Panc1 (cell line): Measurements from ENCODE around the gene NDUFV3. TPM values are rescaled to one million over a fixed set of nuclear protein-coding genes. Genes with fewer than 3 reads are reported as not detected.

Source experiments
- ATAC-seq: fragments of 200-7000 bp; cut with Tn5 transposase; 2 replicates; pipeline ENCODE4 v1.9.1; 2020; ENCODE audit warnings: mild to moderate bottlenecking, moderate library complexity
- BruUV-seq: library from RNA; stranded (reverse); fragments of 400-500 nt; replicated peaks from 2 replicates; lab custom pipeline; 2021; lab: Mats Ljungman, UMichigan
- CTCF ChIA-PET: fragments of 300-600 bp; sonication (Branson Sonifier 250); formaldehyde crosslinking; loops from one replicate; lab custom pipeline; 2022; ENCODE audit warnings: antibody characterized with exemption; lab: Charles Lee
- POLR2A ChIA-PET: fragments of 300-600 bp; sonication (Branson Sonifier 250); formaldehyde crosslinking; loops from one replicate; lab custom pipeline; 2022; ENCODE audit warnings: antibody characterized with exemption; lab: Charles Lee
- DNase-seq: peaks from one replicate; pipeline ENCODE4 v3.0.0-alpha.2; 2010; ENCODE audit warnings: low read depth, low spot score
- H3K27ac ChIP-seq: 2 replicates; pipeline ENCODE4 v1.5.1; 2011; ENCODE audit warnings: mild to moderate bottlenecking, low read length, inconsistent platforms
- H3K27me3 ChIP-seq: fragments of 200-500 bp; sonication (Bioruptor generic); 2 replicates; pipeline ENCODE4 v1.6.0; 2014; ENCODE audit warnings: low read length, inconsistent platforms; ENCODE audit not compliant: control insufficient read depth, insufficient read depth
- H3K36me3 ChIP-seq: fragments of 200-500 bp; sonication (Bioruptor generic); 2 replicates; pipeline ENCODE4 v1.5.1; 2014; ENCODE audit warnings: inconsistent platforms, mild to moderate bottlenecking, low read length, moderate library complexity; ENCODE audit not compliant: control insufficient read depth, insufficient read depth
- H3K4me1 ChIP-seq: 2 replicates; pipeline ENCODE4 v1.5.1; 2011; ENCODE audit warnings: inconsistent platforms, mild to moderate bottlenecking, low read length, moderate library complexity; ENCODE audit not compliant: control insufficient read depth, insufficient read depth
- H3K4me3 ChIP-seq, 2 experiments: 2 replicates each; pipeline ENCODE4 v1.5.1; 2011 to 2012; ENCODE audit warnings: low read depth in 2 of 2, low read length in 2 of 2, mild to moderate bottlenecking in 2 of 2, inconsistent platforms in 1 of 2, moderate library complexity in 1 of 2
- H3K9me3 ChIP-seq: fragments of 200-500 bp; sonication (Bioruptor generic); 2 replicates; pipeline ENCODE4 v1.5.1; 2014; ENCODE audit warnings: low read depth, mild to moderate bottlenecking, inconsistent platforms, low read length, moderate library complexity; ENCODE audit not compliant: control insufficient read depth, insufficient read depth
- POLR2AphosphoS5 ChIP-seq: IDR thresholded peaks from 2 replicates; pipeline ENCODE4 v1.6.1; 2012; ENCODE audit warnings: mild to moderate bottlenecking, low read depth, low read length, moderate library complexity
- SIN3A ChIP-seq: IDR thresholded peaks from 2 replicates; pipeline ENCODE4 v1.6.1; 2012; ENCODE audit warnings: low read depth, mild to moderate bottlenecking, low read length, moderate library complexity, borderline replicate concordance; ENCODE audit not compliant: insufficient read depth
- TCF7L2 ChIP-seq: IDR thresholded peaks from 2 replicates; pipeline ENCODE4 v1.6.1; 2011; ENCODE audit warnings: mild to moderate bottlenecking, low read depth, low read length, inconsistent platforms
- in situ Hi-C: cut with HindIII; loops from 2 replicates; pipeline ENCODE4 v1.10.0; 2016; ENCODE audit warnings: low sequenced_read_pairs, low pct_unique_long_range_greater_than_20kb
- intact Hi-C: fragments of 100-400 bp; cut with micrococcal nuclease; formaldehyde crosslinking; loops from one replicate; pipeline ENCODE4 v1.10.0; 2022; ENCODE audit not compliant: unreplicated experiment
- total RNA-seq: library from RNA; stranded (reverse); gene quantifications from one replicate; pipeline ENCODE4 v1.2.1, GENCODE V29; 2021; ENCODE audit not compliant: unreplicated experiment
- TF ChIP-seq, protein P1 (sequence below): fragments of 450-650 bp; IDR thresholded peaks from 2 replicates; pipeline ENCODE4 v1.5.1; 2017; ENCODE audit warnings: mild to moderate bottlenecking
- TF ChIP-seq, protein P2 (sequence below), 2 experiments: IDR thresholded peaks; 2 replicates each; pipeline ENCODE4 v1.6.1; 2011 to 2012; ENCODE audit warnings: low read depth in 2 of 2, control low read depth in 1 of 2, low read length in 1 of 2, mild to moderate bottlenecking in 1 of 2, moderate library complexity in 1 of 2; ENCODE audit not compliant: insufficient read depth in 1 of 2

Gene NDUFV3
- total RNA-seq, 1 experiment from 2014 or later: 21.1 TPM

DNA sequence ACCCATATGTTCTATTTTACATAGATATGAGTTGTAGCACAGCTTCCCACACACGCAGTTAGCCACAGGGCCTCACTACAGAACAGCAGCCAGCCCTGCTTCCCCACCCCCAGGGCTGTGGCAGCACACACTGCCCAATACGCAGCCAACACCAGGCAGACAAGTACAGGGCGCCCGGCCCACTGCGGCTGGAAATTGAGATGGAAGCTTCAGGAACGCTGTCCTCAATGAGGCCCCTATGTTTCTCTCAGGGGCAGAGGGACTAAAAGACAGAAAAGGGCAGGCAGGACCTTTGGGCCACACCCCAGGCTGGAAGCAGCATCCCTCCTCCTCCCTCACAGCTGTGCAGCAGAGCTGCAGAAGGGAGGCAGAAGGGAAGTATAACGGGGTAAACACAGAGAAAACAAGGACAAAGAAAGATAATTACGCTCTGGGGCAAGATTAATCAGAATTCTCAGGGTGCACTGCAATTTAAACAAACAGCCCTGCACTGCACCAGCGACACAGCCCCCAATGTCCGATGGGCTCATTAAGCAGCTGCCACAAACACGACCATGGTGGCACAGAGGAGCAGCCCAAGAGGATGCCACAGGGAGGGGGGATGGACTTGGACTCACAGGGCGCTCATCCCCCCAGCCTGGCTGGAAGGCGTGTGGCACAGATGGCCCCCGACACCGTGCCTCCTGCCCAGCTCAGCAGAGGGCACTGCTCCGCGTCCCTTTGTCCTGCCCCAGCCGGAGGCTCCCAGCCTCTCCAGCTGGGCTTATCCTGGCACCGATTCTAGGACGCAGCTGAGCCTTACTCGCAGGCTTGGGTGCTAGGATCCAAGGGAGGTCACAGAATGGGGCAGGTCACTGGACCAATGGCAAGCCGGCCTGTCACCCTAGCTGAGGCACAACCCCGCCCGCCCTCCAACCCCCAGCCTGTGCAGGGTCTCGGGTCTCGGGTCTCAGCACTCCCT is 28.0 kb upstream of the NDUFV3 start:
- H3K9me3 ChIP-seq: no peaks in the 10 kb centered on the region
- ATAC-seq: peak; percentile 15; the same call in 1 of the 2 replicates
- intact Hi-C loops (no loop called here), in situ Hi-C loops (no loop called here)
- TF ChIP-seq, protein P1, sequence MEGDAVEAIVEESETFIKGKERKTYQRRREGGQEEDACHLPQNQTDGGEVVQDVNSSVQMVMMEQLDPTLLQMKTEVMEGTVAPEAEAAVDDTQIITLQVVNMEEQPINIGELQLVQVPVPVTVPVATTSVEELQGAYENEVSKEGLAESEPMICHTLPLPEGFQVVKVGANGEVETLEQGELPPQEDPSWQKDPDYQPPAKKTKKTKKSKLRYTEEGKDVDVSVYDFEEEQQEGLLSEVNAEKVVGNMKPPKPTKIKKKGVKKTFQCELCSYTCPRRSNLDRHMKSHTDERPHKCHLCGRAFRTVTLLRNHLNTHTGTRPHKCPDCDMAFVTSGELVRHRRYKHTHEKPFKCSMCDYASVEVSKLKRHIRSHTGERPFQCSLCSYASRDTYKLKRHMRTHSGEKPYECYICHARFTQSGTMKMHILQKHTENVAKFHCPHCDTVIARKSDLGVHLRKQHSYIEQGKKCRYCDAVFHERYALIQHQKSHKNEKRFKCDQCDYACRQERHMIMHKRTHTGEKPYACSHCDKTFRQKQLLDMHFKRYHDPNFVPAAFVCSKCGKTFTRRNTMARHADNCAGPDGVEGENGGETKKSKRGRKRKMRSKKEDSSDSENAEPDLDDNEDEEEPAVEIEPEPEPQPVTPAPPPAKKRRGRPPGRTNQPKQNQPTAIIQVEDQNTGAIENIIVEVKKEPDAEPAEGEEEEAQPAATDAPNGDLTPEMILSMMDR: no peak
- TF ChIP-seq POLR2AphosphoS5 (no peak), SIN3A (no peak), TCF7L2 (no peak)
- TF ChIP-seq, protein P2, sequence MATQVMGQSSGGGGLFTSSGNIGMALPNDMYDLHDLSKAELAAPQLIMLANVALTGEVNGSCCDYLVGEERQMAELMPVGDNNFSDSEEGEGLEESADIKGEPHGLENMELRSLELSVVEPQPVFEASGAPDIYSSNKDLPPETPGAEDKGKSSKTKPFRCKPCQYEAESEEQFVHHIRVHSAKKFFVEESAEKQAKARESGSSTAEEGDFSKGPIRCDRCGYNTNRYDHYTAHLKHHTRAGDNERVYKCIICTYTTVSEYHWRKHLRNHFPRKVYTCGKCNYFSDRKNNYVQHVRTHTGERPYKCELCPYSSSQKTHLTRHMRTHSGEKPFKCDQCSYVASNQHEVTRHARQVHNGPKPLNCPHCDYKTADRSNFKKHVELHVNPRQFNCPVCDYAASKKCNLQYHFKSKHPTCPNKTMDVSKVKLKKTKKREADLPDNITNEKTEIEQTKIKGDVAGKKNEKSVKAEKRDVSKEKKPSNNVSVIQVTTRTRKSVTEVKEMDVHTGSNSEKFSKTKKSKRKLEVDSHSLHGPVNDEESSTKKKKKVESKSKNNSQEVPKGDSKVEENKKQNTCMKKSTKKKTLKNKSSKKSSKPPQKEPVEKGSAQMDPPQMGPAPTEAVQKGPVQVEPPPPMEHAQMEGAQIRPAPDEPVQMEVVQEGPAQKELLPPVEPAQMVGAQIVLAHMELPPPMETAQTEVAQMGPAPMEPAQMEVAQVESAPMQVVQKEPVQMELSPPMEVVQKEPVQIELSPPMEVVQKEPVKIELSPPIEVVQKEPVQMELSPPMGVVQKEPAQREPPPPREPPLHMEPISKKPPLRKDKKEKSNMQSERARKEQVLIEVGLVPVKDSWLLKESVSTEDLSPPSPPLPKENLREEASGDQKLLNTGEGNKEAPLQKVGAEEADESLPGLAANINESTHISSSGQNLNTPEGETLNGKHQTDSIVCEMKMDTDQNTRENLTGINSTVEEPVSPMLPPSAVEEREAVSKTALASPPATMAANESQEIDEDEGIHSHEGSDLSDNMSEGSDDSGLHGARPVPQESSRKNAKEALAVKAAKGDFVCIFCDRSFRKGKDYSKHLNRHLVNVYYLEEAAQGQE (IDR thresholded peaks at IDR 0.05; ENCODE audit: insufficient read depth in 1 of 2, low read depth in 2 of 2, low read length in 1 of 2): no peak
- H3K4me3 ChIP-seq: no peak overlapping the region
- POLR2A ChIA-PET: no interaction called here
- no peaks in the 10 kb centered on the region for H3K4me1 ChIP-seq
- no peak for DNase-seq
- no peaks in the 10 kb centered on the region for H3K27me3 ChIP-seq
- H3K36me3 ChIP-seq: peaks cover 8% of the 10 kb centered on the region
- BruUV-seq: no TSS peak
- H3K27ac ChIP-seq: no peak overlapping the region
- CTCF ChIA-PET: no interaction called here

DNA sequence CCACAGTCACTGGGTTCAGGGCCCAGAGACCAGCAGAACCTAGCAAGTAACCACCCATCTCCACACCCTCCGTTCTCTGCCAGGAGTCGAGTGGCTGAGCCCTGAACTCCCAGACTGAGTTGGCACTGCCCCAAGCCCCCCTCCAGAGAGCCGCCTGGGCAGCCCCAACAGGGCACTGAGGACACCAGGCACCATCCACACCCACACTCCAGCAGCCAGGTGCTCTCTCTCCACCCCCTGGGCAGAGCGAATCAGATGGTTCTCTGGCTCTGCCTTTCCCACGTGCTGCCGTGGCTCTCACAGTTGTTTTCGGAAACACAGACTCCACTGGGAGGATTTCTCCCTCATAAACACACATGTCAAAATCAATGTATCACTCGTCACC is 27.3 kb upstream of the NDUFV3 start:
- intact Hi-C loops (no loop called here), in situ Hi-C loops (no loop called here)
- Histone ChIP-seq H3K27me3 (no peaks in the 10 kb centered on the region), H3K4me3 (no peak overlapping the region), H3K27ac (no peak overlapping the region), H3K4me1 (no peaks in the 10 kb centered on the region), H3K9me3 (no peaks in the 10 kb centered on the region), H3K36me3 (peaks cover 8% of the 10 kb centered on the region)
- ATAC-seq (no peak), DNase-seq (no peak)
- CTCF ChIA-PET: no interaction called here
- TF ChIP-seq TCF7L2 (no peak), SIN3A (no peak), POLR2AphosphoS5 (no peak)
- TF ChIP-seq, protein P1: no peak
- TF ChIP-seq, protein P2 (IDR thresholded peaks at IDR 0.05; ENCODE audit: insufficient read depth in 1 of 2, low read depth in 2 of 2, low read length in 1 of 2): no peak
- POLR2A ChIA-PET: no interaction called here
- no TSS peak for BruUV-seq
